ENCODE measurements around the gene CD52. TPM values are rescaled to one million over a fixed set of nuclear protein-coding genes. Genes with fewer than 3 reads are reported as not detected.
A peak's percentile ranks its signal among the peaks of the same experiment; 100 is the strongest.

CD52 gene, protein sequence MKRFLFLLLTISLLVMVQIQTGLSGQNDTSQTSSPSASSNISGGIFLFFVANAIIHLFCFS
- total RNA-seq = 27.1 TPM
- long read RNA-seq, partial matches to known transcripts = 0 of 3 reads
- long read RNA-seq, other reads (novel, unspliced or antisense) = 0 of 3 reads

- no peak for DNase-seq (ENCODE audit: low spot score)
Measured at GRCh38 chr1:26317612-26318337, at the start of gene CD52. Gene CD52 (plus strand): TSS chr1:26317958. CDS start chr1:26318018, 60 bp downstream.

GRCh38 chr1:26268290-26269197 lies 49.2 kb upstream of the CD52 start:
- peak; percentile 35 for DNase-seq (ENCODE audit: low spot score)

DNA sequence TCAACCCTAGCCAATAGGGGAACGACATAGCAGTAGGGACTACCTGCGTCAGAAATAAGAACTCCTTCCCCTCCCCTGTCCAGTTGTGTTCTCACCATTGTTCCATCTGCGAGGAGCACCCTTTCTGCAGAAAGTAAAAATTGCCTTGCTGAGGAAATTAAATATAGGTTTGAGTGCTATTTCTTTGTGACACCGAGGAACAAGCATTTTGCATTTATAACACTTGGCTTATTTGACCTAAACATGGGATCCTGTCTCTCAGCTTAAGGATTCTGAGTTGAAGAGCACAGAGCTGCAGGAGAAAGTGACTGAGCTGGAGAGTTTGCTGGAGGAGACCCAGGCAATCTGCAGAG lies 48.6 kb upstream of the CD52 start:
- no peak for DNase-seq (ENCODE audit: low spot score)

DNA sequence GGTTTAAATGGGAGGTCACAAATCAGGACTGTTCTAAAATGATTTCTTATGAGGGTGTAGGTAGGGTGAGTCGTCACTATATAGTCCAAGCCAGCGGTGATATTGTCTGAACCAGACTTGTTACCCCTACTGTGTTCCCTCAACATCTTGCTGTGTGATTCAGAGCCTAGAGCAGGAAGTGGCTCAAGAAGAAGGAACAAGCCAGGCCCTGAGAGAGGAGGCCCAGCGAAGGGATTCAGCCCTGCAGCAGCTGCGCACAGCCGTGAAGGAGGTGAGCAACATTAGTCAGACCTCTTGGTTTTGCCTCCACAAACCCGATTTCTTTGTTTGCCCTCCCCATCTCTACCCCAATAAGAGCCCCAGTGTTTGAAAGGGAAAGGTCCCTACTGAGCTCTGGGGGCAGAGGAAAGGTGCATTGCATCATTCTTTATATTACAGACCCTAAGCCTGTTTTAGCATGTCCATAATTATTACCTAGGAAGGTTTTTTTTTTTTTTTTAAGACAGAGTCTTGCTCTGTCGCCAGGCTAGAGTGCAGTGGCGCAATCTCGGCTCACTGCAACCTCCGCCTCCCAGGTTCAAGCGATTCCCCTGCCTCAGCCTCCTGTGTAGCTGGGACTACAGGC lies 42.8 kb upstream of the CD52 start:
- DNase-seq (ENCODE audit: low spot score) = peak; percentile 60

DNA sequence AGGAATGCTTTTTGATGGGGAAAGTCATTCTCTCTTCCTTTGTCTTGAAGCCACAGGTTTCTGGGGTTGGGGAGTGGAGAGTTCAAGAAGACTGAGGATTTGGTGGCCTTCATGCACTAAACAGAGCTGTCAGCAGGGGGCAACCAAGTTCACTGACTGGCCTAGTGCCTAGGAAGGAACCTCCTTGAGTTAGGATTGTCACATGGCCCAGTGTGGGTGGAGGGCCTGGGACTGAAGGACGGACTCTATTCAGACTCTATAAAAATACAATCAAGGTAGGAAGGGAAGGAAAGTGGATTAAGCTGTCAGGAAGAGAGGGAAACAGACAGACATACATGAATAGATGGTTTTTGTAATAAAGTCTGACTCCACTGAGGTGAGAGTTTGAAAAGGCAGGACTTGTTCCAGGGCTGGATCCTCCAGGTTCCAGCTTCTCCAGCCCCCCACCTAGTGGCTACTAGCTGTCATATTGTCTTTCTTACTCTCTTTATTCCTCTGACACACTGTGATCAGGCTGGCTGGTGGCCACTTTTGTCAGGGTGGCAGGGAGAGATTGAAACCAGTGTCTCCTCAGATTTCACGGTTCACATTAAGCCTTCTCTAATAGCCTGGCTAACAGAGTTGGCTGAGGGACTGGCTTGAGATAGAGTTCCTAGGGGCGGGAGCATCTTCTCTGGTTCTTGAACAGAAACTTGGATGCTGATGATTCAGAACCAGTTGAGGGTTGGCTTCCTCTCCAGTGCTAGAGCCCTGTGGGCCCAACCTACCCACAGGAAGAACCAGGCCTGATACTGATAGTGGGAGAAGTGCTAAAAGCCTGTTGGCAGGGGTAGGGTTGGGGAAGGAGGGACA lies 42.0 kb upstream of the CD52 start:
- DNase-seq (ENCODE audit: low spot score) = peak; percentile 89

- peak; percentile 89 for DNase-seq (ENCODE audit: low spot score)
Measured at GRCh38 chr1:26276432-26276838, 41.3 kb upstream of the CD52 start.

DNA sequence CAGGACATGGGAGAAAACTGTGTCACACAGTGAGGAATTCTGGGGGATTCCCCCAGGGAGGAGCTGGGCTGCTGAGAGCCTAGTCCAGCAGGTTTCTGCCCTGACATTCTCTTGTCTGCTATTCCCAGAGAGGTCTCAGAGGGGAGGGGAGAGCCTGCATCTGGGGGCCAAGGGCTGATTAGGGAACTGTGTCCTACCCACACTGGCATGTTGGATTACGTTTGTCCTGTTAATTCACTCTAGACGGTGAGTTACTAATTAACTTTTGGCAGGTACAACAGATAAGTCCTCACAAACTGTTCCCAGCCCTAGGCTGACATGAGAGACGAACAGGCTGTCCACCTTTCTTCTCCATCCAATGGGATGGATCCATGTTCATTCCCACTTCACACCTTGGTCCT lies 40.5 kb upstream of the CD52 start:
- peak; percentile 22 for DNase-seq (ENCODE audit: low spot score)

- no peak for DNase-seq (ENCODE audit: low spot score)
Measured at GRCh38 chr1:26277719-26278118, 40.0 kb upstream of the CD52 start.

GRCh38 chr1:26278303-26278702 lies 39.5 kb upstream of the CD52 start:
- no peak for DNase-seq (ENCODE audit: low spot score)

- DNase-seq (ENCODE audit: low spot score) = no peak
Measured at GRCh38 chr1:26278724-26279455, 38.9 kb upstream of the CD52 start.

DNA sequence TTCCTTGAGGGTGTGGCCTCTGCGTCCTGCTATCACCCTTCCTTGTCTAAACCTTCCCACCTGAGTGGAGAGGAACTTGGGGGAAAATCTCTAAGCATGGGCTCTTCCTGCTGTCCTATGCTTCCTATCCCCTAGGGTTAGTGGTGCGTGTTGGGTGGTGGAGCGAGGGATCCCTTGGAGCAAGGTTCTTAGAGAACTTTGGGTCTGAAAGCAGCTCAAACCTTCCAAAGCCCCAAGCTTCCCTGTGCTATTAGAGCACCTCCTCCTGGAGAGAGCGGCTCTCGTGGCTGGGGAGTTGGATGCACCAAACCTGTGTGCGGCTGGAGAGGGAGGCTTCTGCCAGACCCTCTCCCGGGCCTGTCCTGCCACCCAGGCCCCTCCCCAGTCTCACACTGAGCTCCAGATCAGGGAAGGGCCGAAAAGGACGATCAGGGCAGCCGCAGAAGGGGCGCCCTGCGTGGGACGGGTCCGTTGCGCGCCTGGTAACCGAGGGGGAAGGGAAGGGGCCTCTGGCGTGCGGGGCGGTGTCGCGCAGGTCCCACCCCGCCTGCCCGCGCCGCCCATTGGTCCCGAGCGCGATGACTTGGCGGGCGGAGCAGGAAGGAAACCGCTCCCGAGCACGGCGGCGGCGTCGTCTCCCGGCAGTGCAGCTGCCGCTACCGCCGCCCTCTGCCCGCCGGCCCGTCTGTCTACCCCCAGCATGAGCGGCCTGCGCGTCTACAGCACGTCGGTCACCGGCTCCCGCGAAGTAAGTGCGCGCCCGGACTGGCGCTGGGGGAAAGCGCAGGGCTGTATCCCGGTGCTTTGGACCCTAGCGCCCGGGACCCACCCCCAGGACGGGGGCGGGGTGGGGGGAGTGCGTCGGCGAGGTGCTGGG lies 38.1 kb upstream of the CD52 start, which contains the start of gene SH3BGRL3:
SH3BGRL3 (plus strand) TSS at position 631 of the 877 bp plus-strand sequence; CDS start at position 701, 70 bp downstream.
- DNase-seq (ENCODE audit: low spot score) = peak; percentile 97

DNA sequence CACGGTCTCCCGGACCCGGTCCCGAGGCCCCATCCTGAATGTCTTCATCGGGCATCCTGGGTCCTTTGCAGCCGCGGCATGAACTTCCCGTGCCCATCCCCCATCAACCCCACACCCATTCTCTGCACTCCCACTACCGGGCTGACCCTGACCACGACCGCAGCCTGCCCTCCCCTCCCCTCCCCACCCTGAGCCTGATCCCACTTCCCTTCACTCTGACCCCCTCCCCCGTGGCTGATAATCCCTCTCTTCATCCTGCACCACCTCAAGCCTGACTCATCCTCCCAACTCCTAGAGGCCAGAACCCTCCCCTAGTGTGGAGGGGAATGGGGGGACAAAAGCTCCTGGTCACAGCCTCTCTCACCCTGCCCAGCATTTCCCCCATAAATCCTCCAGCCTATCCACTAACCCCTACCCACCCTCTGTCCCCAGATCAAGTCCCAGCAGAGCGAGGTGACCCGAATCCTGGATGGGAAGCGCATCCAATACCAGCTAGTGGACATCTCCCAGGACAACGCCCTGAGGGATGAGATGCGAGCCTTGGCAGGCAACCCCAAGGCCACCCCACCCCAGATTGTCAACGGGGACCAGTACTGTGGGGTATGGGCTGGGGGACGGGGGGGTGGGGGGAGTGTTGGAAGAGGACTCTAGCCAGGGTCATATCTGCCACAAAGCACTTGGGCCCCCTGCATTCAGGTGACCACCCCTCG lies 37.3 kb upstream of the CD52 start:
- no peak for DNase-seq (ENCODE audit: low spot score)

GRCh38 chr1:26281091-26281958 lies 36.4 kb upstream of the CD52 start:
- DNase-seq (ENCODE audit: low spot score) = no peak

- no peak for DNase-seq (ENCODE audit: low spot score)
Measured at GRCh38 chr1:26281971-26282370, 35.8 kb upstream of the CD52 start.

DNA sequence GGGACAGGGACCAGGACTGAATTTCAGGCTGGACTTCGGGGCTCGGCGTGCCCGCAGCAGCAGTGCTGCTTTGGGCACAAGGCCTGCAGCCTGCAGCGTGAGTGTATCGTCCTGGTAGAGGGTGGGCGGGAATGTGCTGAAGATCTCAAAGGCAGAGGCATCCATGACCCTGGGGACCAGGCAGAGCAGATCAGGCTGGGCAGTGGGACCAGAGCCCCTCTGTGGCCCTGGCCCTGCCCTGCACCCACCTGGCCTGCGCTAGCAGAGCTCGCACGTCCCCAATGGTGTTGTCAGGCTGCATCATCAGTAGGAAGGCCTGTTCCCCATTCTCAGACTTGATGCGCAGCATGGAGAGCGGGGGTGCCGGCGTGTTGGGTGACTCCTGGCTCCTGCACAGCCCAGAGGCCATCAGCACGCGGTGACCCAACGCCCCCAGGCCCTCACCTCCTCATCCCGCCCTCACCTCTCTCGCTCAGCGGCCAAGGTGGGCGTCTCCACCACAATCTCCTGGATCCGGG lies 35.3 kb upstream of the CD52 start:
- no peak for DNase-seq (ENCODE audit: low spot score)

DNA sequence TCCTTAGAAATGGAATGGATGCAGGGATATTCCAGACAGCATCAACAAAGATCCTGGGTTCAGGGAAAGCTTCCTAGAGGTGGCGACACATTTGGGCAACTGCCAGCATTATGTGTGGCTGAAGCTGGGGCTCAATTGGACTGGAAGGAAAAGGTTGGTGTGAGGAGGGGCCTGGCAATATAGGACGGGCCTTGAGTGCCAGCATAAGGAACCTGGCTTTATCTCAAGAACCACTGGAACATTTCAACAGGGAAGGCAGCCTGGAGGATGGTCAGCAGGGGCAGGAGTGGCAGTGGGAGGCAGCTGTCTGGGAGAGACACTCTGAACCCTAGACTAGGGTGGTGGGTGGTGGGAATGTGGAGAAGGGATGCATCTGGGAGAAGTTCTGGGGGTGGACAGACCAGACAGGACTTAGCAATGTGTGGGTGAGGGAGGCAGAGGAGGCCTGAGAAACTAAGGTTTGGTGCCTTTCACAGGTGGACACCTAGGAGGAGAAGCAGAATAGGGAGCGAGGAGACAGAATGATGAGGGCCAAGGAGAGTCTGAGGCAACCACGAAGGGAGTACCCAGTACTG lies 34.4 kb upstream of the CD52 start:
- DNase-seq (ENCODE audit: low spot score) = no peak
